WTC11 (cell line): Measurements from ENCODE around the gene OSR1.

ENCODE experiments used
- ATF1 ChIP-seq: sonication (generic); formaldehyde crosslinking; IDR thresholded peaks from 2 replicates; pipeline ENCODE4 v1.8.1; 2023; ENCODE audit warnings: mild to moderate bottlenecking, moderate library complexity, missing genetic modification reagents
- CTCF ChIP-seq: fragments of 200-600 bp; IDR thresholded peaks from 2 replicates; pipeline ENCODE4 v1.8.0; 2022; ENCODE audit warnings: antibody characterized with exemption
- E2F4 ChIP-seq: sonication (generic); formaldehyde crosslinking; IDR thresholded peaks from 2 replicates; pipeline ENCODE4 v1.8.1; 2022; ENCODE audit warnings: low read depth, mild to moderate bottlenecking, moderate library complexity, missing genetic modification reagents, borderline replicate concordance
- FOXJ3 ChIP-seq: sonication (generic); formaldehyde crosslinking; IDR thresholded peaks from 2 replicates; pipeline ENCODE4 v1.9.0; 2021; ENCODE audit warnings: missing genetic modification reagents, mild to moderate bottlenecking, borderline replicate concordance
- GRHL2 ChIP-seq: fragments of 250-450 bp; sonication (Bioruptor Pico); IDR thresholded peaks from 2 replicates; pipeline ENCODE4 v1.8.0; 2022; ENCODE audit warnings: mild to moderate bottlenecking, moderate library complexity; ENCODE audit not compliant: insufficient replicate concordance, severe bottlenecking
- HMGXB4 ChIP-seq: sonication (generic); formaldehyde crosslinking; IDR thresholded peaks from 2 replicates; pipeline ENCODE4 v1.8.1; 2023; ENCODE audit warnings: mild to moderate bottlenecking, moderate library complexity, missing genetic modification reagents
- KAT7 ChIP-seq: sonication (generic); formaldehyde crosslinking; IDR thresholded peaks from 2 replicates; pipeline ENCODE4 v1.8.1; 2023; ENCODE audit warnings: missing genetic modification reagents, mild to moderate bottlenecking, borderline replicate concordance
- SP1 ChIP-seq: sonication (generic); formaldehyde crosslinking; conservative IDR thresholded peaks from 2 replicates; pipeline ENCODE4 v1.8.1; 2022; ENCODE audit warnings: missing genetic modification reagents
- TCF7 ChIP-seq: sonication (generic); formaldehyde crosslinking; IDR thresholded peaks from 2 replicates; pipeline ENCODE4 v1.8.0; 2022; ENCODE audit warnings: mild to moderate bottlenecking, low read depth, missing genetic modification reagents, moderate library complexity
- TEAD4 ChIP-seq: sonication (generic); formaldehyde crosslinking; IDR thresholded peaks from 2 replicates; pipeline ENCODE4 v1.8.0; 2022; ENCODE audit warnings: mild to moderate bottlenecking, missing genetic modification reagents
- ZBTB21 ChIP-seq: sonication (generic); formaldehyde crosslinking; IDR thresholded peaks from 2 replicates; pipeline ENCODE4 v1.8.1; 2023; ENCODE audit warnings: mild to moderate bottlenecking, missing genetic modification reagents, borderline replicate concordance
- ZNF121 ChIP-seq: sonication (generic); formaldehyde crosslinking; IDR thresholded peaks from 2 replicates; pipeline ENCODE4 v1.8.0; 2023; ENCODE audit warnings: missing genetic modification reagents
- TF ChIP-seq, protein P1 (sequence below): sonication (generic); formaldehyde crosslinking; IDR thresholded peaks from 2 replicates; pipeline ENCODE4 v1.8.1; 2022; ENCODE audit warnings: mild to moderate bottlenecking, missing genetic modification reagents, moderate library complexity, borderline replicate concordance
- TF ChIP-seq, protein P2 (sequence below): sonication (generic); formaldehyde crosslinking; conservative IDR thresholded peaks from 2 replicates; pipeline ENCODE4 v1.8.1; 2022; ENCODE audit warnings: mild to moderate bottlenecking, missing genetic modification reagents

DNA sequence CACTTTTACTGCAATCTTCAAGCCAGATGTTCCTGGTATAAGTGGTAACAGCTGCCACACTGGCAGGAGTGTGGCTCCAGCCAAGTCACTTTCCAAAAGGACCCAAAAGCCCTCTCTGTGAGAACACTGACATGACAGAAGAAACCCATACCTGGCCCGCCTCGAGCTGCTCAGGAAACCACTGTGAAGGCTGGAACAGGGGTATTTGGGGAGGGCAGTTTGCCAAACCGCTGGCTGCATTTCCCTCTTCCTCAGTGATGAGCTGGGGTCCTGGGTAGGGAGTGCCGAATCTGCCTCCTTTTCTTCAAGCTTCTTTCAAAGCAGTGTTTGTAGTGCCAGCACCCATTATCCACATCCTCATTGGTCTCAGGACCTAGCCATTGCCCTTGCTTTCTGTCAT is 10.3 kb upstream of the OSR1 start:
- TF ChIP-seq HMGXB4 (CRISPR knock-in tag) (no peak), E2F4 (CRISPR knock-in tag) (no peak), CTCF (no peak), ZBTB21 (no peak), ATF1 (CRISPR knock-in tag) (no peak), KAT7 (CRISPR knock-in tag) (no peak), SP1 (no peak), FOXJ3 (no peak), TEAD4 (no peak), GRHL2 (CRISPR knock-in tag) (no peak), ZNF121 (CRISPR knock-in tag) (no peak), TCF7 (CRISPR knock-in tag) (no peak)
- TF ChIP-seq, protein P1, sequence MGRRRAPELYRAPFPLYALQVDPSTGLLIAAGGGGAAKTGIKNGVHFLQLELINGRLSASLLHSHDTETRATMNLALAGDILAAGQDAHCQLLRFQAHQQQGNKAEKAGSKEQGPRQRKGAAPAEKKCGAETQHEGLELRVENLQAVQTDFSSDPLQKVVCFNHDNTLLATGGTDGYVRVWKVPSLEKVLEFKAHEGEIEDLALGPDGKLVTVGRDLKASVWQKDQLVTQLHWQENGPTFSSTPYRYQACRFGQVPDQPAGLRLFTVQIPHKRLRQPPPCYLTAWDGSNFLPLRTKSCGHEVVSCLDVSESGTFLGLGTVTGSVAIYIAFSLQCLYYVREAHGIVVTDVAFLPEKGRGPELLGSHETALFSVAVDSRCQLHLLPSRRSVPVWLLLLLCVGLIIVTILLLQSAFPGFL, result no peak
- TF ChIP-seq, protein P2, sequence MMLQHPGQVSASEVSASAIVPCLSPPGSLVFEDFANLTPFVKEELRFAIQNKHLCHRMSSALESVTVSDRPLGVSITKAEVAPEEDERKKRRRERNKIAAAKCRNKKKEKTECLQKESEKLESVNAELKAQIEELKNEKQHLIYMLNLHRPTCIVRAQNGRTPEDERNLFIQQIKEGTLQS (CRISPR knock-in tag), result no peak
